ENCODE results near the gene MOB3A.
"Not testable (repeated sequence)": the region's sequence is repeated elsewhere in the genome, so short reads cannot be mapped to it uniquely, and the experiment has no call there.

Gene MOB3A

DNA sequence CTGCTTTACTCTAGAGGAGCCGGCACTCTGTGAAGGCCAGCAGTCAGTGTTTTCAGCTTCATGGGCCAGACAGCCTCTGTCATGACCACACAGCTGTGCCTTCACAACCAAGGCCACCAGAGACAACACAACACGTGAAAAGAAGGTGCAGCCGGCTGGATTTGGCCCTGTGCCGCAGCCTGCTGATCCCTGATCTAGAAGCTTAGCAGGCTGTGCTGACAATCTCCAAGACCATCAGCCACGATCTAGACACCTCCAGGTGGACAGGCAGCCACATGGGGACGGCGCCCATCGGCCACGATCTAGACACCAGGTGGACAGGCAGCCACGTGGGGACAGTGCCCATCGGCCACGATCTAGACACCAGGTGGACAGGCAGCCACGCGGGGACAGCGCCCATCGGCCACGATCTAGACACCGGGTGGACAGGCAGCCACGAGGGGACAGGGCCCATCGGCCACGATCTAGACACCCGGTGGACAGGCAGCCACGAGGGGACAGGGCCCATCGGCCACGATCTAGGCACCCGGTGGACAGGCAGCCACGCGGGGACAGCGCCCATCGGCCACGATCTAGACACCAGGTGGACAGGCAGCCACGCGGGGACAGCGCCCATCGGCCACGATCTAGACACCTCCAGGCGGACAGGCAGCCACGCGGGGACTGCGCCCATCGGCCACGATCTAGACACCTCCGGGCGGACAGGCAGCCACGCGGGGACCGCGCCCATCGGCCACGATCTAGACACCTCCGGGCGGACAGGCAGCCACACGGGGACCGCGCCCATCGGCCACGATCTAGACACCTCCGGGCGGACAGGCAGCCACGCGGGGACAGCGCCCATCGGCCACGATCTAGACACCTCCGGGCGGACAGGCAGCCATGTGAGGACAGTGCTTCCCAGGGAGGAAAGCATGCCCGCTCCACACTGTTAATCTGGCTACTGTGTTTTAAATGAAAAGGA lies 35.2 kb upstream of the MOB3A start:
- H3K4me1 ChIP-seq (ENCODE audit: control insufficient read depth, insufficient read depth, low read length); H3K4me3 ChIP-seq (ENCODE audit: low read length); H3K9ac ChIP-seq (ENCODE audit: low read length); H3K9me3 ChIP-seq (ENCODE audit: control insufficient read depth, low read length); H3K27me3 ChIP-seq (ENCODE audit: control insufficient read depth, insufficient read depth, low read length): not testable (repeated sequence)
- peaks cover 19% of the 10 kb centered on the region for H3K36me3 ChIP-seq (ENCODE audit: control insufficient read depth, insufficient read depth, low read length)

DNA sequence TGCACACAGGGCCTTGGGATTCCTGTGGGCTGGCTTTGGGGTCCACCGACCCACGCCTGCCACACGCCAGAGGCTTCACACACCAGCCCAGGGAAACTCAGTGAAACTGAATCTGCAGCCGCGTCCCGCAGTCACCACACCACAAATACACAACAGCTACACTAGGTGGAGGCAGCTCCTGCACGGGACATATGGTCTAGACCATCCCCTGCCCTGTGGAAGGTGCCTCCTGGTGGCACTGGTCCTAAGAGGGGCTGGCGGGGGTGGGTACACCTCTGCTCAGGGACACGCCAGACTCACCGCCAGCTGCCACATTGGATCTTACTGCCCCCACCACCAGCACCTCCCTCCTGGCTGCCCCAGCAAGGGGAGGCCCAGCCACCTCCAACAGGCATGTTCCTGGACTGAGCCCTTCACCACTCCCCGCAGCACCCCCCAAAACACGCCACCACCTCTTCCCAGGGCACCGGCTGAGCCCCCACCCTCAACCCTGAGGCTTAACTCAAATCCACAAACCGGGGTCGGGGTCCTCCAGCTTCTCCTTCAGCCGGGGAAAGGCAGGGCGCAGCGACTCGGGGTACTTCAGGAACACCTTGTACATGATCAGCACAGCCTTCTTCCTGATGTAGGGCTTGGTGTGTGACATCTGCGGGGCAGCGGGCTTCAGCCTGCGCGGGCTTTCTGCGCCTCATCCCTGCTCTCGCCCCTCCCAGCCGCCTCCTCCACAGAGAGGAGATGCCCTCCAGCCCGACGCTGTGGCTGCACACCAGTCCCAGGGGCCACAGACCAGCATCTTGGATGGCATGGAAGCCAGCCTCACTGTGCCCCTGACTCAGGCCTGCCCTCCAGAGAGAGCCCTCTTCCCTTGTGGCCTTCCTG lies 34.0 kb upstream of the MOB3A start:
- Histone ChIP-seq H3K27me3 (ENCODE audit: control insufficient read depth, insufficient read depth, low read length) (no peaks in the 10 kb centered on the region), H3K4me1 (ENCODE audit: control insufficient read depth, insufficient read depth, low read length) (no peaks in the 10 kb centered on the region), H3K9ac (ENCODE audit: low read length) (no peak overlapping the region), H3K9me3 (ENCODE audit: control insufficient read depth, low read length) (no peaks in the 10 kb centered on the region), H3K4me3 (ENCODE audit: low read length) (no peak overlapping the region), H3K36me3 (ENCODE audit: control insufficient read depth, insufficient read depth, low read length) (peaks cover 16% of the 10 kb centered on the region)

DNA sequence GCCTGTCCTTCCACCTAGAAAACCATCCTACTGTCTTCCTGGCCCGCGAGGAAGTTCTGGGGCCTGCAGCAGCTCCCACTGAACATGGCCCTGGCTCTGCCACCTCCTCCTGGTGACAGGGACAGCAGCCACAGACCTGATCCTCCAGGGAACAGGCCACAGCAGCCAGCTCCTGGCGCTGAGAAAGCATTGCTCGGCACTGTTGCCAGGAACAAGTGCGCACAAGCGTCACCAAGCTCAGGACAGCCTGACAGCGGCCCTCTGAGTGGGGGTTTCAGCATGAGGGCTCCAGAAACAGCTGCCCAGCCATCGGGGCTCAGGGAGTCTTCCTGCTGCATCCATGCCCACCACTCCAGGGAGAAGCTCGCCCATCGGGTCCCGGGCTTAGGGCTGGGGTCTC lies 33.4 kb upstream of the MOB3A start:
- Histone ChIP-seq H3K4me1 (ENCODE audit: control insufficient read depth, insufficient read depth, low read length) (no peaks in the 10 kb centered on the region), H3K9ac (ENCODE audit: low read length) (no peak overlapping the region), H3K36me3 (ENCODE audit: control insufficient read depth, insufficient read depth, low read length) (peaks cover 16% of the 10 kb centered on the region), H3K4me3 (ENCODE audit: low read length) (no peak overlapping the region), H3K27me3 (ENCODE audit: control insufficient read depth, insufficient read depth, low read length) (no peaks in the 10 kb centered on the region), H3K9me3 (ENCODE audit: control insufficient read depth, low read length) (no peaks in the 10 kb centered on the region)

DNA sequence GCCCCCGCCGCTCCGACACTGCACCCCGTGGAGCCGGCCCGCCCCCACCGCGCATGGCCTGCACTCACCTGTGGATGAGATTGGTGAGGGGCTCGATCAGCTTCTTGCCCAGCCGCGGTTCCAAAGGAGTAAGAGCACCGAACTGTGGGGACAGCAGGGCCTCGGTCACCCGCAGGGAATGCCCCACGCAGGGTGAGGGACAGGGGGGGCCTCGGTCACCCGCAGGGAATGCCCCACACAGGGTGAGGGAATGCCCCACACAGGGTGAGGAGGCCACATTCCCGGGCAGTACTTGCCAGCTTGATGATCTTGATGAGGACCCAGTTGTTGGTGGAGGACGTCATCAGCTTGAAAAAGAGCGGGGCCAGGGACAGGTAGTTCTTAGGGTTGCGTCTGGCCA lies 32.9 kb upstream of the MOB3A start:
- H3K36me3 ChIP-seq (ENCODE audit: control insufficient read depth, insufficient read depth, low read length): peaks cover 16% of the 10 kb centered on the region
- H3K9me3 ChIP-seq (ENCODE audit: control insufficient read depth, low read length): no peaks in the 10 kb centered on the region
- no peaks in the 10 kb centered on the region for H3K27me3 ChIP-seq (ENCODE audit: control insufficient read depth, insufficient read depth, low read length)
- no peak overlapping the region for H3K4me3 ChIP-seq (ENCODE audit: low read length)
- no peak overlapping the region for H3K9ac ChIP-seq (ENCODE audit: low read length)
- H3K4me1 ChIP-seq (ENCODE audit: control insufficient read depth, insufficient read depth, low read length): no peaks in the 10 kb centered on the region

GRCh38 chr19:2128252-2128651 lies 32.1 kb upstream of the MOB3A start:
- not testable (repeated sequence) for H3K4me1 ChIP-seq (ENCODE audit: control insufficient read depth, insufficient read depth, low read length); H3K4me3 ChIP-seq (ENCODE audit: low read length); H3K27me3 ChIP-seq (ENCODE audit: control insufficient read depth, insufficient read depth, low read length); H3K9ac ChIP-seq (ENCODE audit: low read length); H3K9me3 ChIP-seq (ENCODE audit: control insufficient read depth, low read length)
- H3K36me3 ChIP-seq (ENCODE audit: control insufficient read depth, insufficient read depth, low read length): peaks cover 16% of the 10 kb centered on the region

DNA sequence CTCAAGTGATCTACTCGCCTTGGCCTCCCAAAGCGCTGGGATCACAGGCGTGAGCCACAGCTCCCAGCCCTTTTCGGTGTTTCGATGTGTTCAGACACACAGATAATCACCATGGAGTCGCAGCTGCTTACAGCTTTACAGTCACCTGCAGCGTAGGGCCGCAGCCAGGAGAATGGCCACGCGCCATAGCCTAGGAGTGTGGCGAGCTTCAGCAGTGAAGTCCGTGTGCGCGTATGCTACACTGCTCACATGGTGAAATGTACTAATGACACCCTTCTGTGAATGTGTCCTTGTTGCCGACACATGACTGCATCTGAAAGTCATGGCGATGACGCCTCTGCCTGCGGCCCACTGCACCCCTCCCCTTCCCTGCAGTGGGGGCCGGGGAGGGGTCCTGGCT lies 31.6 kb upstream of the MOB3A start:
- Histone ChIP-seq H3K36me3 (ENCODE audit: control insufficient read depth, insufficient read depth, low read length) (peaks cover 15% of the 10 kb centered on the region), H3K9me3 (ENCODE audit: control insufficient read depth, low read length) (no peaks in the 10 kb centered on the region), H3K4me3 (ENCODE audit: low read length) (no peak overlapping the region), H3K4me1 (ENCODE audit: control insufficient read depth, insufficient read depth, low read length) (no peaks in the 10 kb centered on the region), H3K27me3 (ENCODE audit: control insufficient read depth, insufficient read depth, low read length) (no peaks in the 10 kb centered on the region), H3K9ac (ENCODE audit: low read length) (no peak overlapping the region)

DNA sequence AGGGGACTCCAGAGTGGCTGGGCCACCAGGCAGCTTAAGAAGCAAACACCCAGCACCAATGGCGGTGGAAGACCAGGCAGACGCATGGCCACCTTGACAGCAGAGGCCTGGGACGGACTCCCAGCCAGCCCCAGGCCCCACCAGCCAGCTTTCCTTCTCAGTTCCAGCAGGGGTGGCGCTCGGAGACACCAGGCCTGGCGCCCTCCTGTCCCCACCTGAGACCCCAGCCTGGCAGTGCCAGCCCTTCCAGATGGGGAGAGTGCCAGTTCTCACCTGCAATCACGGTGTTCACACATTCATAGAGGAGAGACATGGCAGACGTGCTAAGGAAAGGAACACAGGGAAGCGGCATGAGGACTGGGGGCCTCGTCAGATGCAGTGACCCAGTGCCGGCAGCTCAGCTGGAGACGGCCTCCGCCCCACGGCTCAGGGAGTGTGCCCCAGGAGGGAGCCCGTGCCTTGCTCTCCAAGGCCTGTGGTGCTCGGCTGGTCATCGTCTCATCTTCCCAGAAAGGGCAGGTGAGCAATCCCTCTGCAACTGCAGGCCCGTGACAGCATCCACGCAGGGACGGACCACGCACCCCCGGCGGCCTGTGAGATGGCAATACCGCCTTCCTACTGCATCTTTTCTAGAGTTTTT lies 30.9 kb upstream of the MOB3A start:
- H3K27me3 ChIP-seq (ENCODE audit: control insufficient read depth, insufficient read depth, low read length): no peaks in the 10 kb centered on the region
- H3K9me3 ChIP-seq (ENCODE audit: control insufficient read depth, low read length): no peaks in the 10 kb centered on the region
- no peak overlapping the region for H3K9ac ChIP-seq (ENCODE audit: low read length)
- peaks cover 12% of the 10 kb centered on the region for H3K36me3 ChIP-seq (ENCODE audit: control insufficient read depth, insufficient read depth, low read length)
- H3K4me3 ChIP-seq (ENCODE audit: low read length): no peak overlapping the region
- no peaks in the 10 kb centered on the region for H3K4me1 ChIP-seq (ENCODE audit: control insufficient read depth, insufficient read depth, low read length)

DNA sequence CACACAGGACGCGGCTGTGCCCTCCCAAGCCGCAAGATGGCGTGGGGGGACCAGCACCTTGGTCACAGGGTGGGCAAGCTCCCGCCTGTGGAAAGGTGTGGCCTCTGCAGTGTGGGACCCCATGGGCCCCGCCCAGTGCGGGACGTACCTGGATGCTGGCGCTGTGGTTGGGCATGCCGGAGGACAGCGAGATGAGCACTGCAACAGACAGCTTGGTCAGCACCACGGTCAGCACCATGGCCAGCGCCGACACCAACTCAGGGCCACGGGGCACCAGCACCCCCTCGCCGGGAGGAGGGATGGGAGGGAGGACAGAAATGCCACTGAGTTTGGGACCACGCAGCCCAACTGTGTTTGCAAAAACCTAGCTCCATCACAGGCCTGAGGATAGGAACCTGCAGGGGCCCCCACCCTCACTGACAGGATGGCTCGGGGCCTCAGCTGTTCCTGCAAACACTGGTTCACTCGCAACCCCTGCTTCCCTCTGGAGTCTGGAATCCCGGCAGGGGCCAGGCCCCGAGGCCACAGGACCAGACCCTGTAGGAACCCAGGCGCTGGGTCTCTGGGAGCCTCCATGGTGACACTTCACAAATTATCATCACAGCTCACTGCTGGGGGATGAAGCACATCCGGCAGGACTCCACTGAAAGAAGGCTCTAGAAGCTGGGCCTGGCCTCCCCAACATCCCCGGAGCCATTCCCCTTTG lies 27.7 kb upstream of the MOB3A start:
- H3K4me3 ChIP-seq (ENCODE audit: low read length): no peak overlapping the region
- peaks cover 18% of the 10 kb centered on the region for H3K36me3 ChIP-seq (ENCODE audit: control insufficient read depth, insufficient read depth, low read length)
- H3K9ac ChIP-seq (ENCODE audit: low read length): no peak overlapping the region
- no peaks in the 10 kb centered on the region for H3K9me3 ChIP-seq (ENCODE audit: control insufficient read depth, low read length)
- no peaks in the 10 kb centered on the region for H3K4me1 ChIP-seq (ENCODE audit: control insufficient read depth, insufficient read depth, low read length)
- no peaks in the 10 kb centered on the region for H3K27me3 ChIP-seq (ENCODE audit: control insufficient read depth, insufficient read depth, low read length)

DNA sequence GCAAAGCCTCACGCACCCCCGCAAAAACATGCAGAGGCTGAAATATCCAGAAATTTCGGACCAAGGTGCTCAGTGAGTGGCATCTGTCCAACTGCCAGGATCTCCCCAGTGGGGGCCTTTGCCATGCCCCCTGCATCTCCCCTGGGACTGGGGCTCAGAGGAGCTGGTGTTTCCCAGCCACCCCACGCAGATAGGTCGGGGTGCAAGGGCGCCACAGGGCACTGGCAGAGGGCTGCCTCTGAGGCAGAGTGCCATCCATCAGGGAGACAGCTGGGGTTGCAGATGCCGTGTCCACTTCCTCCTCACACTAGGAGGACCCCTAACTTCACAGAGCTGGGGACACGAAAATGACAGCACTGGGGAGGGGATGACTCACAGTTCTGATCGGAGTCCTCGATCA lies 26.9 kb upstream of the MOB3A start:
- H3K4me1 ChIP-seq (ENCODE audit: control insufficient read depth, insufficient read depth, low read length): no peaks in the 10 kb centered on the region
- H3K4me3 ChIP-seq (ENCODE audit: low read length): no peak overlapping the region
- no peaks in the 10 kb centered on the region for H3K9me3 ChIP-seq (ENCODE audit: control insufficient read depth, low read length)
- no peaks in the 10 kb centered on the region for H3K27me3 ChIP-seq (ENCODE audit: control insufficient read depth, insufficient read depth, low read length)
- peaks cover 25% of the 10 kb centered on the region for H3K36me3 ChIP-seq (ENCODE audit: control insufficient read depth, insufficient read depth, low read length)
- no peak overlapping the region for H3K9ac ChIP-seq (ENCODE audit: low read length)

DNA sequence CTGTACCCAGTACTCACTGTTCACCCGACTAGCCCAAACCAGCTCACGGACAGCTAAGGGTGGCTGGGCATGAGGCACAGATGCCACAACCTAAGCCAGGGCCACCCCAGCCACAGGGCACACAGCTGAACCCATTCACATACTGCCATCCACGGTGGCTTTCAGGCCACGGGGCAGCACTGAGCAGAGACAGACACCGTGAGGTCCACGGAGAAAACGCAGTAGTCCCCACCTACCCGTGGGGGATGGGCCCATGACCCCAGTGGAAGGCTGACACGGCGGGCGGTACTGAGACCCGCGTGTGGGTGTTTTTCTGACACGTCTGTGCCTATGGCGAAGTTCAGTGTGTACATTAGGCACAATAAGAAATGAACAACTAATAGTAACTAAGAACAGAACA lies 26.1 kb upstream of the MOB3A start:
- H3K27me3 ChIP-seq (ENCODE audit: control insufficient read depth, insufficient read depth, low read length): no peaks in the 10 kb centered on the region
- H3K9me3 ChIP-seq (ENCODE audit: control insufficient read depth, low read length): no peaks in the 10 kb centered on the region
- no peaks in the 10 kb centered on the region for H3K4me1 ChIP-seq (ENCODE audit: control insufficient read depth, insufficient read depth, low read length)
- H3K36me3 ChIP-seq (ENCODE audit: control insufficient read depth, insufficient read depth, low read length): peaks cover 30% of the 10 kb centered on the region
- no peak overlapping the region for H3K4me3 ChIP-seq (ENCODE audit: low read length)
- H3K9ac ChIP-seq (ENCODE audit: low read length): no peak overlapping the region

GRCh38 chr19:2121416-2122051 lies 25.4 kb upstream of the MOB3A start:
- H3K9ac ChIP-seq (ENCODE audit: low read length): no peak overlapping the region
- H3K4me1 ChIP-seq (ENCODE audit: control insufficient read depth, insufficient read depth, low read length): no peaks in the 10 kb centered on the region
- H3K36me3 ChIP-seq (ENCODE audit: control insufficient read depth, insufficient read depth, low read length): peaks cover 36% of the 10 kb centered on the region
- no peaks in the 10 kb centered on the region for H3K9me3 ChIP-seq (ENCODE audit: control insufficient read depth, low read length)
- no peaks in the 10 kb centered on the region for H3K27me3 ChIP-seq (ENCODE audit: control insufficient read depth, insufficient read depth, low read length)
- H3K4me3 ChIP-seq (ENCODE audit: low read length): no peak overlapping the region

Data from mucosa of stomach (tissue), 1 donor.